Coronary artery (tissue), 2 donors: Measurements from ENCODE around the gene ANO2.

Experiments
- DNase-seq: peaks from one replicate; pipeline ENCODE4 v3.0.0-alpha.2; 2017; ENCODE audit warnings: low spot score
- H3K27ac ChIP-seq, 2 donors: fragments of 200-600 bp; sonication (generic); one replicate each; pipeline ENCODE4 v1.5.1; 2016 to 2019
- H3K4me3 ChIP-seq: fragments of 200-600 bp; sonication (generic); 2 replicates; pipeline ENCODE4 v1.5.1; 2016; ENCODE audit warnings: mild to moderate bottlenecking, moderate library complexity
- TF ChIP-seq, protein P1 (sequence below): fragments of 200-600 bp; sonication (generic); IDR thresholded peaks from one replicate; pipeline ENCODE4 v1.5.1; 2019; ENCODE audit warnings: antibody characterized with exemption

Gene ANO2

GRCh38 chr12:5947006-5947405 is 1.9 kb upstream of the ANO2 start:
- H3K27ac ChIP-seq: no peak overlapping the region
- no peak for DNase-seq
- TF ChIP-seq, protein P1, sequence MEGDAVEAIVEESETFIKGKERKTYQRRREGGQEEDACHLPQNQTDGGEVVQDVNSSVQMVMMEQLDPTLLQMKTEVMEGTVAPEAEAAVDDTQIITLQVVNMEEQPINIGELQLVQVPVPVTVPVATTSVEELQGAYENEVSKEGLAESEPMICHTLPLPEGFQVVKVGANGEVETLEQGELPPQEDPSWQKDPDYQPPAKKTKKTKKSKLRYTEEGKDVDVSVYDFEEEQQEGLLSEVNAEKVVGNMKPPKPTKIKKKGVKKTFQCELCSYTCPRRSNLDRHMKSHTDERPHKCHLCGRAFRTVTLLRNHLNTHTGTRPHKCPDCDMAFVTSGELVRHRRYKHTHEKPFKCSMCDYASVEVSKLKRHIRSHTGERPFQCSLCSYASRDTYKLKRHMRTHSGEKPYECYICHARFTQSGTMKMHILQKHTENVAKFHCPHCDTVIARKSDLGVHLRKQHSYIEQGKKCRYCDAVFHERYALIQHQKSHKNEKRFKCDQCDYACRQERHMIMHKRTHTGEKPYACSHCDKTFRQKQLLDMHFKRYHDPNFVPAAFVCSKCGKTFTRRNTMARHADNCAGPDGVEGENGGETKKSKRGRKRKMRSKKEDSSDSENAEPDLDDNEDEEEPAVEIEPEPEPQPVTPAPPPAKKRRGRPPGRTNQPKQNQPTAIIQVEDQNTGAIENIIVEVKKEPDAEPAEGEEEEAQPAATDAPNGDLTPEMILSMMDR: no peak
- H3K4me3 ChIP-seq: no peak overlapping the region

DNA sequence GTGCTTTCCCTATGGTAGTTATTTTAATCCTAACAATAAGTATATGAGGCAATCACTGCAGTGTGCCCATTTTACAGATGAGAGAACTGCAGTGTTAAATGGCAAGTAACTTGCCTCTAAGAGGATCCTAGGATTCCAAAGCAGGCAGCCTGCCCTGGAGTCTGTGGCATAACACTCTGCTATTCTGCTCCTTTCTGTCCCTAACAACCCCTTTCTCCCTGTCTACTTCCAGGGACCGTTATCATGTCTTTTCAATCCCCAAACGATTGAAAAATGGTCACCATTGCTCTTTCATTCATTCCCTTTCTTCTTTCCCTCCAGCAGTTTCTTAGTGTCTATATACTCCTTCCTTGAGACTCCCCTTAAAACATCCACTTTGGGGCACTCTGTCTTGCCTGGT is 1.3 kb upstream of the ANO2 start:
- H3K4me3 ChIP-seq: no peak overlapping the region
- TF ChIP-seq, protein P1: no peak
- H3K27ac ChIP-seq: no peak overlapping the region
- DNase-seq: no peak

- no peak for DNase-seq
- TF ChIP-seq, protein P1: no peak
- Histone ChIP-seq H3K27ac (no peak overlapping the region), H3K4me3 (peak overlapping the region; percentile 73)
Observed at GRCh38 chr12:5944688-5945070, 380 bp downstream of the ANO2 start.

DNA sequence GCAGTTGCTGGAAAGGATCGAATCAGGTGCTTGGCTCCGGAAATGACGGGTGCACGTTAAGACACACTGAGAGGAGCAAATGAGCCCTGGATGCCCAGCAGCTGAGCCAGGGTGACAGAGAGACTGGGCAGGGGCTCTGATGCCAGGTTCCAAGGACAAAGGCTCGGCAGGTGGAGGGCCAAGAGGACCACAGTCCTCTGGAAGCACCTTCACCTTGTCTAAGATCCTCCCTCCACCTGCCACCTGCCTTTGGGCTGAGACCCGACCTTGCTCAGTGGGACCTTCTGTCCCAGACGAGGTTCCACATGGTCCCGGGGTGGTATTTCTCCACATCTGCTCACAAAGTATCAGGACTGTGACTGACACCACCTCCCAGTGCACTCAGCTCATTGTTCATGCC is 1.0 kb downstream of the ANO2 start:
- H3K4me3 ChIP-seq: no peak overlapping the region
- H3K27ac ChIP-seq: no peak overlapping the region
- DNase-seq: no peak
- TF ChIP-seq, protein P1: no peak

DNA sequence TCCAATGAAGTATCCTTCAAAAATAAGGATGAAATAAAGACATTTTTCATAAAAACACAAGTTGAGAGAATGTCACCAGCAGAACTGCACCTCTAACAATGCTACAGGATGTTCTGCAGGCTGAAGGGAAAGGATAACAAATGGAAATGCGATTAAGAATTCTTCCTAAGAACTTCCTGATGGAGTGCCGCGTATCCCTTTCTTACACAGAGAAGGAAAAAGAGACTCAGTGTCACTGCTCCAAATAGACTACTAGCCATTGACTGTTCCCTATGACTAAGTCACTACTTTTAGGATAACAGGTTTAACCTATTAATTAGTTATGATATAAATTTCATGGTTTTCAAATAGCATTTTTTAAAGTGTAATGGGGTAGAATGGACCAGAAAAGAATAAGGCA is 3.2 kb downstream of the ANO2 start:
- no peak overlapping the region for H3K4me3 ChIP-seq
- H3K27ac ChIP-seq: no peak overlapping the region
- TF ChIP-seq, protein P1: no peak
- DNase-seq: no peak

DNA sequence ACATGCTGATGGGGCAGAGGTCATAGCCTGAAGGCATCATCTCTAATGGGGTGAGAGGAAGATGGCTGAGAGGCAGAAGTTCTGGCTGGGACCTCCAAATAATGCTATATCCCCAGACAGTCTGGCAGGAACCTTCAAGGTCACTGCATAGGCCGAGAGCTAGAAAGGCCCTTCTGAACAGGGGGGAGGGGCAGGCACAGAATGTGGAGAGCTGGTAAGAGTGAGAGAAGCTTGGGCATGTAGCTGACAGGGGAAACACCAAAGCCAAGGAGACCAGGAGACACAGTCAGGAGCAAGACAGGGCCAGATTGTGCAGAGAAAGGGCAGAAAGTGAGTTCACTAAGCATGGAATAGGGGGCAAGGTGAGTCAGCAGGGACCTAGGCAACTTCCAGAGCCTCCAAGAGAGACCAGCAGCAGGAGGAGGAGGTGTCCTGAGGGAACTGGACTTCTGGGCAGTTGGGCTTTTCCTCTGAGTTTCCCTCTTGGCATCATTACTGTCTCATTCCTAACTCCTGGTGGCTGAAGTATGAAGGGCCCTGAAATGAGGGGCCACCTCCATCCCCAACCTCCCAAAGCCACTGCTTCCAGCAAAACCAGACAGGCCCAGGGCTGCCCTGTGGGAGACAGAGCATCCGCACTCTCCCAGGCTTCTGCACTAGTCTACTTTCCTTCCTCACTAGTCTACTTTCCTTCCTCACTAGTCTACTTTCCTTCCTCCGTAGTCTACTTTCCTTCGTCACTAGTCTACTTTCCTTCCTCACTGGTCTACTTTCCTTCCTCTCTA is 17.1 kb downstream of the ANO2 start:
- TF ChIP-seq, protein P1: no peak
- Histone ChIP-seq H3K4me3 (no peak overlapping the region), H3K27ac (no peak overlapping the region)
- DNase-seq: peak; percentile 63

- no peak overlapping the region for H3K27ac ChIP-seq
- TF ChIP-seq, protein P1: no peak
- DNase-seq: no peak
- no peak overlapping the region for H3K4me3 ChIP-seq
Observed at GRCh38 chr12:5925646-5926045, 19.4 kb downstream of the ANO2 start.
